K562 (cell line): ENCODE data around the gene MLLT11.
A peak's percentile ranks its signal among the peaks of the same experiment; 100 is the strongest.

Experiments
- CEBPB ChIP-seq: fragments of 450-650 bp; IDR thresholded peaks from 2 replicates; pipeline ENCODE4 v1.6.1; 2016; ENCODE audit warnings: missing genetic modification characterization, missing compliant biosample characterization
- CTCF ChIP-seq, 3 experiments: IDR thresholded peaks in 2 of 3; conservative IDR thresholded peaks in 1 of 3; 2 replicates each; pipeline ENCODE4 v1.5.1; 2011 to 2012; ENCODE audit warnings: low read length in 3 of 3, mild to moderate bottlenecking in 3 of 3, control low read depth in 2 of 3, improper control_type of control experiment in 1 of 3, inconsistent platforms in 1 of 3, low read depth in 1 of 3, mixed read lengths in 1 of 3, moderate library complexity in 1 of 3; ENCODE audit not compliant: insufficient read depth in 2 of 3
- DPF2 ChIP-seq: fragments of 450-650 bp; IDR thresholded peaks from 2 replicates; pipeline ENCODE4 v1.6.1; 2016
- IFI16 ChIP-seq: fragments of 250-450 bp; sonication (Bioruptor Pico); IDR thresholded peaks from 2 replicates; pipeline ENCODE4 v2.1.2; 2022; ENCODE audit warnings: mild to moderate bottlenecking, inconsistent platforms
- MYBL2 ChIP-seq, 2 experiments: fragments of 450-650 bp in 1 of 2; sonication (generic) in 1 of 2; formaldehyde crosslinking in 1 of 2; IDR thresholded peaks; 2 replicates each; pipeline versions ENCODE4 v1.6.1 to v1.8.1; 2017 to 2022; ENCODE audit warnings: borderline replicate concordance in 1 of 2, inconsistent platforms in 1 of 2, low read depth in 1 of 2, mild to moderate bottlenecking in 1 of 2, missing genetic modification reagents in 1 of 2, moderate library complexity in 1 of 2
- NR2C2 ChIP-seq, 2 experiments: fragments of 200-800 bp in 1 of 2; sonication (Bioruptor generic) in 1 of 2; sonication (generic) in 1 of 2; formaldehyde crosslinking in 1 of 2; IDR thresholded peaks; 2 replicates each; pipeline versions ENCODE4 v1.6.1 to v1.8.0; 2016 to 2022; ENCODE audit warnings: mild to moderate bottlenecking in 1 of 2, missing compliant biosample characterization in 1 of 2, missing genetic modification characterization in 1 of 2, missing genetic modification reagents in 1 of 2
- SIN3A ChIP-seq, 2 experiments: fragments of 150-350 bp in 1 of 2; IDR thresholded peaks; 2 replicates each; pipeline ENCODE4 v1.6.1; 2011 to 2016; ENCODE audit warnings: borderline replicate concordance in 2 of 2, low read depth in 2 of 2, low read length in 2 of 2, mild to moderate bottlenecking in 2 of 2, moderate library complexity in 2 of 2; ENCODE audit not compliant: control insufficient read depth in 1 of 2
- ZNF212 ChIP-seq: fragments of 450-650 bp; formaldehyde crosslinking; IDR thresholded peaks from 2 replicates; pipeline ENCODE4 v1.4.0; 2020; ENCODE audit warnings: mild to moderate bottlenecking

DNA sequence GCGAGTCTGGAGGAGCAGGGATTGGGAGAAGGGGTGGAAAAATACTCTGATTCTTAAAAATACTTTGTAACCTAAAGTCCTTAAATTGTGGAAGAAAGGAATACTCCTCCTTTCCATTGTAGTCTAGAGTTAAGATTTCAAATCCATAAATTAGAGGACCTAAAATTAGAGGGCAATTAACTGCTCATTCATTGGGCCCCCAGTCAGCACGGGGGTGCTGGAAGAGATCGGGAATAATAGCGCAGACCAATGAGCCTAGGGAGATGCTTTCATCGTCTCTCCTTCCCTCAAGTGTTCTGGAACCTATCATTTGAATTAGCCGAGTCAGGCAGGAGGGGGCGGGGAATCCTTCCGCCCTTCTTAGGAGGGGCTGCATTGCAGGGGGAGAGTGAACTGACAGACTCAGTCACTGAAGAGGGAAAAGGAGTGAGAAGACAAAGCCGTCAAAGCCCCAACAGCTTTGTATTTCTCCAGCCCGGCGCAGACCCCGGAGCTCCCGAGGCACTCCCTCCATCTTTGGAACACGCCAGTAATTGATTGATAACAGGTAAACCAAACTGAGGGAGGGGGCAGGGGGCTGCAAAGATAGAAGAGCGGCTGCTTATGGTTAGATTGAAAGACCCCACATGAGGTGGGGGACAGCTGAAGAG lies at the start of gene MLLT11:
- no peak for TF ChIP-seq MYBL2 (IDR thresholded peaks at IDR 0.05; ENCODE audit: low read depth)
- TF ChIP-seq MYBL2 (CRISPR knock-in tag; IDR thresholded peaks at IDR 0.05; ENCODE audit: borderline replicate concordance), result no peak
- TF ChIP-seq NR2C2 (CRISPR knock-in tag; IDR thresholded peaks at IDR 0.05), result no peak
- TF ChIP-seq NR2C2 (tag; IDR thresholded peaks at IDR 0.05), result no peak
- TF ChIP-seq CEBPB (tag), result no peak
- TF ChIP-seq CTCF (IDR thresholded peaks at IDR 0.05 in 2 of 3, conservative IDR thresholded peaks at IDR 0.05 in 1 of 3; ENCODE audit: insufficient read depth in 2 of 3, low read depth in 1 of 3, low read length in 3 of 3), result no peak
- 0 out of 2 replicates have a peak, but pooled peaks have one; percentile 15 for TF ChIP-seq DPF2
- TF ChIP-seq SIN3A (IDR thresholded peaks at IDR 0.05; ENCODE audit: borderline replicate concordance in 2 of 2, control insufficient read depth in 1 of 2, low read depth in 2 of 2, low read length in 2 of 2), result no peak
- TF ChIP-seq ZNF212 (CRISPR knock-in tag), result no peak
- no peak for TF ChIP-seq IFI16 (CRISPR knock-in tag)
